Left colon (tissue), 2 donors: ENCODE data around the gene MAPK1IP1L. TPM values are rescaled to one million over a fixed set of nuclear protein-coding genes. Genes with fewer than 3 reads are reported as not detected.

Source experiments
- ATAC-seq: fragments of 200-7000 bp; cut with Tn5 transposase; one replicate; pipeline ENCODE4 v1.9.1; 2020; ENCODE audit warnings: mild to moderate bottlenecking, moderate library complexity
- DNase-seq, 2 donors: peaks; one replicate each; pipeline ENCODE4 v3.0.0-alpha.2; 2020
- intact Hi-C, 2 donors: fragments of 100-400 bp; cut with DNase I in 1 of 2; cut with micrococcal nuclease in 1 of 2; formaldehyde crosslinking; loops; one replicate each; pipeline versions ENCODE4 v1.11.2 to v1.14.0; 2022; cut with DNase I, micrococcal nuclease
- total RNA-seq, 2 donors: library from RNA; stranded (reverse); fragmentation: NEBNext Ultra II Directional; extraction: Animal tissue kit (Norgen Biotek cat#: 25700); gene quantifications; one replicate each; pipeline ENCODE4 v1.2.1, GENCODE V29; 2021
- donor health status: DM: no; HTN: no; CAD: no.
- donor health status: DM: yes; HTN: yes; CAD: no.

The MAPK1IP1L gene
- total RNA-seq, 2 donors from 2014 or later, result 69.7 to 71.7 TPM

GRCh38 chr14:55084401-55085059, 33.1 kb downstream of the MAPK1IP1L start:
- DNase-seq (no peak), ATAC-seq (peak; percentile 26)
- intact Hi-C loops, result loop anchor here in 1 of 2 donors (10.0 kb wide), 1 partner anchor 60 kb away; no protein-coding TSS in a partner anchor

- ATAC-seq (peak; percentile 45), DNase-seq (no peak)
- intact Hi-C loops, result loop anchor here in 1 of 2 donors (10.0 kb wide), 1 partner anchor 60 kb away; no protein-coding TSS in a partner anchor
Measured at GRCh38 chr14:55085060-55085660, 33.7 kb downstream of the MAPK1IP1L start.

- intact Hi-C loops, result loop anchor here in 1 of 2 donors (10.0 kb wide), 1 partner anchor 58 kb away; no protein-coding TSS in a partner anchor
- no peak for ATAC-seq
- DNase-seq, result no peak
Measured at GRCh38 chr14:55086938-55087337, 35.5 kb downstream of the MAPK1IP1L start.

GRCh38 chr14:55088356-55088755, 36.9 kb downstream of the MAPK1IP1L start:
- intact Hi-C loops, result loop anchor here (2.0 to 10.0 kb wide), 2 partner anchors 56 to 72 kb away; no protein-coding TSS in a partner anchor
- ATAC-seq, result no peak
- no peak for DNase-seq

GRCh38 chr14:55092341-55092740, 40.9 kb downstream of the MAPK1IP1L start:
- no peak for DNase-seq
- intact Hi-C loops, result no loop called here

GRCh38 chr14:55094292-55095157, 43.1 kb downstream of the MAPK1IP1L start:
- no peak for ATAC-seq
- intact Hi-C loops, result no loop called here
- DNase-seq, result no peak

More at GRCh38 chr14:55092341-55092740, 40.9 kb downstream of the MAPK1IP1L start:
- peak; percentile 27 for ATAC-seq

- intact Hi-C loops, result no loop called here
- DNase-seq, result peak; percentile 45 to 55
- peak; percentile 53 for ATAC-seq
Measured at GRCh38 chr14:55097881-55098560, 46.6 kb downstream of the MAPK1IP1L start.

- no peak for ATAC-seq
- DNase-seq, result no peak
- intact Hi-C loops, result no loop called here
Measured at GRCh38 chr14:55098561-55098898, 47.1 kb downstream of the MAPK1IP1L start.

- intact Hi-C loops, result no loop called here
- ATAC-seq, result no peak
- no peak for DNase-seq
Measured at GRCh38 chr14:55099756-55100155, 48.3 kb downstream of the MAPK1IP1L start.

- ATAC-seq, result no peak
- DNase-seq, result no peak
- intact Hi-C loops, result no loop called here
Measured at GRCh38 chr14:55101698-55102097, 50.3 kb downstream of the MAPK1IP1L start.

GRCh38 chr14:55102141-55102621, 50.7 kb downstream of the MAPK1IP1L start:
- intact Hi-C loops, result no loop called here
- DNase-seq (peak; percentile 64 to 79), ATAC-seq (peak; percentile 51)

- intact Hi-C loops, result no loop called here
- peak; percentile 90 to 94 for DNase-seq
- ATAC-seq, result peak; percentile 87
Measured at GRCh38 chr14:55103005-55103640, 51.7 kb downstream of the MAPK1IP1L start.

- ATAC-seq (peak; percentile 21), DNase-seq (no peak)
- intact Hi-C loops, result no loop called here
Measured at GRCh38 chr14:55103971-55104954, 52.8 kb downstream of the MAPK1IP1L start.

GRCh38 chr14:55105991-55106390, 54.5 kb downstream of the MAPK1IP1L start:
- ATAC-seq, result no peak
- no peak for DNase-seq
- intact Hi-C loops, result no loop called here

GRCh38 chr14:55107766-55108554, 56.5 kb downstream of the MAPK1IP1L start:
- peak; percentile 84 to 88 for DNase-seq
- peak; percentile 66 for ATAC-seq
- intact Hi-C loops, result no loop called here

- intact Hi-C loops, result no loop called here
- DNase-seq (no peak), ATAC-seq (peak; percentile 5)
Measured at GRCh38 chr14:55109836-55110235, 58.4 kb downstream of the MAPK1IP1L start.
